Measurements from ENCODE around the gene AP1G2. TPM values are rescaled to one million over a fixed set of nuclear protein-coding genes. Genes with fewer than 3 reads are reported as not detected.

The AP1G2 gene
- total RNA-seq, 1 donor from 2014 or later, result 53.2 TPM

- Mint-ChIP-seq H3K4me3 (no peak overlapping the region), H3K27me3 (ENCODE audit: low read depth) (no peaks in the 10 kb centered on the region), H3K27ac (ENCODE audit: unreplicated experiment) (no peak overlapping the region), H3K9me3 (no peaks in the 10 kb centered on the region), H3K36me3 (ENCODE audit: low read depth) (no peaks in the 10 kb centered on the region), H3K4me1 (no peaks in the 10 kb centered on the region)
- no peak for DNase-seq (ENCODE audit: low read depth, low spot score)
- TF ChIP-seq, protein P1, sequence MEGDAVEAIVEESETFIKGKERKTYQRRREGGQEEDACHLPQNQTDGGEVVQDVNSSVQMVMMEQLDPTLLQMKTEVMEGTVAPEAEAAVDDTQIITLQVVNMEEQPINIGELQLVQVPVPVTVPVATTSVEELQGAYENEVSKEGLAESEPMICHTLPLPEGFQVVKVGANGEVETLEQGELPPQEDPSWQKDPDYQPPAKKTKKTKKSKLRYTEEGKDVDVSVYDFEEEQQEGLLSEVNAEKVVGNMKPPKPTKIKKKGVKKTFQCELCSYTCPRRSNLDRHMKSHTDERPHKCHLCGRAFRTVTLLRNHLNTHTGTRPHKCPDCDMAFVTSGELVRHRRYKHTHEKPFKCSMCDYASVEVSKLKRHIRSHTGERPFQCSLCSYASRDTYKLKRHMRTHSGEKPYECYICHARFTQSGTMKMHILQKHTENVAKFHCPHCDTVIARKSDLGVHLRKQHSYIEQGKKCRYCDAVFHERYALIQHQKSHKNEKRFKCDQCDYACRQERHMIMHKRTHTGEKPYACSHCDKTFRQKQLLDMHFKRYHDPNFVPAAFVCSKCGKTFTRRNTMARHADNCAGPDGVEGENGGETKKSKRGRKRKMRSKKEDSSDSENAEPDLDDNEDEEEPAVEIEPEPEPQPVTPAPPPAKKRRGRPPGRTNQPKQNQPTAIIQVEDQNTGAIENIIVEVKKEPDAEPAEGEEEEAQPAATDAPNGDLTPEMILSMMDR (conservative IDR thresholded peaks at IDR 0.05), result no peak
Measured at GRCh38 chr14:23521785-23522640, 45.6 kb downstream of the AP1G2 start.

DNA sequence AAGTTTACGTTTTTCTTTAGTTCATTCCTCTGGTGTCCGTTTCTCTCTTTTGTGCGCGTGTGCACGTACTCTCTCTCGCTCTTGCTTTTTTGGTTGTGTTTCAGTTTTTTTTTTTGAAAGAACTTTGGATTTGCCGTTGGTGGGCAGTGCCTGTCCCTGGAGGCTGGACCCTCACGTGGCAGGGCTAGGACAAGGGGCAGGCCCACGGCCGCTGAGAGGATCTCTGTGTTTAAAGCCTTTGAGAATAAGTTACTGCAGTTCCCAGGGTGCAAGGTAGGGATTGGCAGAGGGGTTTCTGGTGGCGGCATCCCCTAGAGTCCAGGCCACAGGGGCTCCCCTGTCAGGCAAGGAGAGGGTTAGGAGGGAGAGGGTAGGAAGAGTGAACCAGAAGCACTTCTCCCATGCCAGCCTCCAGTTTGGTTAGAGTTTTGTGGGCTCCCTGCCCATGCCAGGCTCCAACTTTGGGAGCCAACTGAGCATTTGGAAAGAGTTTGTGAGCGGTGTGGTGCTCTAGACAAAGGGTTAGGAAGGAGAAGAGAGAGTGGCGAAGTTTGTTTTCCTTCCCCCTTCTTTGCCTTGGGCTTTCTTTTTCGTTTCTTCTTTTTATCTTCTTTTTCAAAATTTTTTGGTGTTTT lies 46.6 kb downstream of the AP1G2 start:
- H3K36me3 Mint-ChIP-seq (ENCODE audit: low read depth), result no peaks in the 10 kb centered on the region
- no peaks in the 10 kb centered on the region for H3K27me3 Mint-ChIP-seq (ENCODE audit: low read depth)
- no peak overlapping the region for H3K4me3 Mint-ChIP-seq
- TF ChIP-seq, protein P1 (conservative IDR thresholded peaks at IDR 0.05), result no peak
- no peaks in the 10 kb centered on the region for H3K4me1 Mint-ChIP-seq
- H3K27ac Mint-ChIP-seq (ENCODE audit: unreplicated experiment), result no peak overlapping the region
- DNase-seq (ENCODE audit: low read depth, low spot score), result no peak
- no peaks in the 10 kb centered on the region for H3K9me3 Mint-ChIP-seq

- DNase-seq (ENCODE audit: low read depth, low spot score), result no peak
- H3K9me3 Mint-ChIP-seq, result no peaks in the 10 kb centered on the region
- H3K4me3 Mint-ChIP-seq, result no peak overlapping the region
- H3K4me1 Mint-ChIP-seq, result no peaks in the 10 kb centered on the region
- TF ChIP-seq, protein P1 (conservative IDR thresholded peaks at IDR 0.05), result no peak
- no peaks in the 10 kb centered on the region for H3K27me3 Mint-ChIP-seq (ENCODE audit: low read depth)
- H3K27ac Mint-ChIP-seq (ENCODE audit: unreplicated experiment), result no peak overlapping the region
- H3K36me3 Mint-ChIP-seq (ENCODE audit: low read depth), result no peaks in the 10 kb centered on the region
Measured at GRCh38 chr14:23518709-23519108, 48.9 kb downstream of the AP1G2 start.

DNA sequence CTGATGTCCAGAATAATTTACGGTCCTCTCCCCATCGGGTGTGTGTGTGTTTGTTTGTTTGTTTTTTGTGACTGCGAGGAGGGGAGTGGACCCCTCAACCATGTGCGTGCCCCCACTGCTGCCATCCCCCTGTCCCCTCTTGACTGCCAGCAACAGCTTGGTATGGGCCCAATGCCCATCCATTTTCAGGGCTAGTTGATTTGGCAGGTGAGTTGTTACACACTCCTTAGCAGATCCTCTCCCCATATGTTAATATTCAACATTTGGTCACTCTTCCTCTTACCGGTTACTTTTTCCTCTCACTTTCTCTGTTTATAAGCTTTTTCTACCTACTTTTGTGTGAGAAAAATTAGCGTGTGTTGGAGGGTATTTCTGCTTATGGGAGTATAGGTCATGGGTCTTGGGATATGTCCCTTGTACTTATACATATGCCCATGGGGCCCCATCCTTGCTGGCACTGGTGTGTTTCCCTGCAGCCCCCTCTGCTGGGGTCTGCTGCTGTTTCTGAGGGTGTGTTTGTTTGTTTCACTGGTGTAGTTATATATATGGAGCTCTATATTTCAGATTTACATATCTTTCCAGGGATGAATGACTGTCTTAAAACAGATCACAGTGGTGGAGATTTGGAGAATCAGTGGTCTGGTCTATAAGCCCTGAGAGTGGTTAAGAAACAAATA lies 49.8 kb downstream of the AP1G2 start:
- TF ChIP-seq, protein P1 (conservative IDR thresholded peaks at IDR 0.05), result no peak
- no peak overlapping the region for H3K27ac Mint-ChIP-seq (ENCODE audit: unreplicated experiment)
- no peak for DNase-seq (ENCODE audit: low read depth, low spot score)
- no peaks in the 10 kb centered on the region for H3K36me3 Mint-ChIP-seq (ENCODE audit: low read depth)
- no peak overlapping the region for H3K4me3 Mint-ChIP-seq
- H3K4me1 Mint-ChIP-seq, result no peaks in the 10 kb centered on the region
- H3K9me3 Mint-ChIP-seq, result no peaks in the 10 kb centered on the region
- no peaks in the 10 kb centered on the region for H3K27me3 Mint-ChIP-seq (ENCODE audit: low read depth)

DNA sequence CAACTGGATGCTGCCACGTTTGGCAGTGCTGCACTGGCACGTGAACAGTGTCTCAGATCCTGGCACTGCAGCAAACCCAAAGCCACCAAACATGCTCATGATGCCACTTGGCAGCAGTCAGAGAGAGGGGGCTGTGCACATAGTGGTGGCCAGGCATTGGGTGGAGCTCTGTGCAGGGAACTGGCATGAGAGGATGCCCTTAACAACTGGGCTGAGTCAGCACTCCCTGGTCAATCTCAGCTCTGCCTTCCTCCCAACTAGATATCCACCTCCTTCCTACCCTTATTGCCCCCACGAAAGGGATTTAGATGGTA lies 53.0 kb downstream of the AP1G2 start:
- no peak for DNase-seq (ENCODE audit: low read depth, low spot score)
- H3K27ac Mint-ChIP-seq (ENCODE audit: unreplicated experiment), result no peak overlapping the region
- TF ChIP-seq, protein P1 (conservative IDR thresholded peaks at IDR 0.05), result no peak
- H3K36me3 Mint-ChIP-seq (ENCODE audit: low read depth), result no peaks in the 10 kb centered on the region
- H3K4me1 Mint-ChIP-seq, result no peaks in the 10 kb centered on the region
- H3K27me3 Mint-ChIP-seq (ENCODE audit: low read depth), result no peaks in the 10 kb centered on the region
- no peaks in the 10 kb centered on the region for H3K9me3 Mint-ChIP-seq
- H3K4me3 Mint-ChIP-seq, result no peak overlapping the region

All from neural crest cell (in vitro differentiated cells).